Measurements from ENCODE around the gene RNF44. TPM values are rescaled to one million over a fixed set of nuclear protein-coding genes. Genes with fewer than 3 reads are reported as not detected.

The RNF44 gene
- polyA plus RNA-seq, 12 donors, result 22.1 to 66.4 (median 30.7) TPM; not detected in 1

DNA sequence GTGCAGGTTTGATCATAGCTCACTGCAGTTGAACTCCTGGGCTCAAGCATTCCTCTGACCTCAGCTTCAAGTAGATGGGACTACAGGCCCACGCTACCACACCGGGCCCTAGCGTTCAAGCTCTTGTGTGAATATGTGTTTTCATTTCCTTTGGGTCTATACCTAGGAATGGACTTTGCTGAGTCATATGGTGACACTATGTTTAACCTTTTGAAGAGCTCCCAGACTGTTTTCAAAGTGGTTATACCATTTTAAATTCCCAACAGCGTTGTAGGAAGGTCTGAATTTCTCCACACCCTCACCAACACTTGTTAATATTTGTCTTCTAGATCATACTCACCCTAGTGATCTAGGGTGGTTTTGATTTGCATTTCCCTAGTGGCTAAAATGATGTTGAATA lies 55.5 kb downstream of the RNF44 start:
- DNase-seq, result no peak

Other genes with a start within 250 kb of the RNF44 start
- gene KIAA1191, start 175.6 kb downstream of the RNF44 start, polyA plus RNA-seq (ENCODE audit: insufficient read length in 12 of 12), result 10 to 100 TPM in 11 of 12 donors, not detected in 1; 30.5 to 77.7 (median 65.3) TPM
- gene ARL10, start 171.9 kb downstream of the RNF44 start, polyA plus RNA-seq (ENCODE audit: insufficient read length in 12 of 12), result 10 to 100 TPM in 8 of 12 donors, 1 to 10 TPM in 4; 4.9 to 37.8 (median 10.9) TPM
- 10 to 100 TPM in 10 of 12 donors, not detected in 2; 21.8 to 30.9 (median 26.4) TPM for gene NOP16, start 148.8 kb downstream of the RNF44 start, polyA plus RNA-seq (ENCODE audit: insufficient read length in 12 of 12)
- gene HIGD2A, start 148.7 kb downstream of the RNF44 start, polyA plus RNA-seq (ENCODE audit: insufficient read length in 12 of 12), result 100 to 1,000 TPM in 11 of 12 donors, not detected in 1; 110 to 188 (median 155) TPM
- 100 to 1,000 TPM in 1 of 12 donors, 10 to 100 TPM in 10, not detected in 1; 41.8 to 132 (median 49.0) TPM for gene CLTB, start 120.9 kb downstream of the RNF44 start, polyA plus RNA-seq (ENCODE audit: insufficient read length in 12 of 12)
- 10 to 100 TPM in 11 of 12 donors, not detected in 1; 23.1 to 35.6 (median 28.3) TPM for gene FAF2, start 89.0 kb downstream of the RNF44 start, polyA plus RNA-seq (ENCODE audit: insufficient read length in 12 of 12)
- 10 to 100 TPM in 1 of 12 donors, 1 to 10 TPM in 2, under 1 TPM in 7, not detected in 2; 0.18 to 14.2 (median 0.53) TPM for gene CDHR2, start 11.9 kb upstream of the RNF44 start, polyA plus RNA-seq (ENCODE audit: insufficient read length in 12 of 12)
- gene GPRIN1, start 72.8 kb upstream of the RNF44 start, polyA plus RNA-seq (ENCODE audit: insufficient read length in 12 of 12), result 1 to 10 TPM in 4 of 12 donors, under 1 TPM in 7, not detected in 1; 0.48 to 5.5 (median 0.70) TPM
- under 1 TPM in 3 of 12 donors, not detected in 9; 0.14 to 0.44 (median 0.40) TPM for gene SNCB, start 93.1 kb upstream of the RNF44 start, polyA plus RNA-seq (ENCODE audit: insufficient read length in 12 of 12)
- gene EIF4E1B, start 93.3 kb upstream of the RNF44 start, polyA plus RNA-seq (ENCODE audit: insufficient read length in 12 of 12), result under 1 TPM in 1 of 12 donors, not detected in 11; 0.10 TPM
- 10 to 100 TPM in 11 of 12 donors, not detected in 1; 22.8 to 27.1 (median 25.3) TPM for gene TSPAN17, start 110.1 kb upstream of the RNF44 start, polyA plus RNA-seq (ENCODE audit: insufficient read length in 12 of 12)